K562 (cell line): ENCODE data around the gene CABP4. TPM values are rescaled to one million over a fixed set of nuclear protein-coding genes. Genes with fewer than 3 reads are reported as not detected.
A peak's percentile ranks its signal among the peaks of the same experiment; 100 is the strongest.

Source experiments
- ATF1 ChIP-seq, 2 experiments: fragments of 450-650 bp in 1 of 2; IDR thresholded peaks; 2 replicates each; pipeline ENCODE4 v1.6.1; 2016; ENCODE audit warnings: missing compliant biosample characterization in 1 of 2, missing genetic modification characterization in 1 of 2
- BHLHE40 ChIP-seq: IDR thresholded peaks from 2 replicates; pipeline ENCODE4 v1.6.1; 2011; ENCODE audit warnings: low read length, improper control_type of control experiment
- CBX2 ChIP-seq: fragments of 200-600 bp; sonication (generic); IDR thresholded peaks from one replicate; pipeline ENCODE4 v1.6.1; 2012; ENCODE audit warnings: mild to moderate bottlenecking, low read length, inconsistent platforms; ENCODE audit not compliant: insufficient read depth, poor library complexity, severe bottlenecking
- CSDE1 ChIP-seq, 2 experiments: fragments of 450-650 bp; IDR thresholded peaks; 2 replicates each; pipeline ENCODE4 v1.6.1; 2016; ENCODE audit warnings: mild to moderate bottlenecking in 1 of 2
- EP300 ChIP-seq: IDR thresholded peaks from 2 replicates; pipeline ENCODE4 v1.6.1; 2012; ENCODE audit warnings: low read length, improper control_type of control experiment
- FOXA3 ChIP-seq, 2 experiments: fragments of 450-650 bp in 1 of 2; sonication (generic) in 1 of 2; formaldehyde crosslinking; IDR thresholded peaks in 1 of 2; conservative IDR thresholded peaks in 1 of 2; 2 replicates each; pipeline versions ENCODE4 v1.4.0 to v1.8.0; 2020 to 2022; ENCODE audit warnings: mild to moderate bottlenecking in 2 of 2, missing genetic modification reagents in 1 of 2
- HDAC1 ChIP-seq, 2 experiments: fragments of 450-650 bp; IDR thresholded peaks; 2 replicates each; pipeline ENCODE4 v1.6.1; 2016 to 2017; ENCODE audit warnings: inconsistent platforms in 1 of 2, mild to moderate bottlenecking in 1 of 2, moderate library complexity in 1 of 2
- KDM2B ChIP-seq: fragments of 250-450 bp; sonication (Bioruptor Pico); IDR thresholded peaks from 2 replicates; pipeline ENCODE4 v1.8.0; 2021; ENCODE audit warnings: mild to moderate bottlenecking, moderate library complexity
- MYC ChIP-seq, 2 experiments: fragments of 250-450 bp in 1 of 2; sonication (Bioruptor Pico) in 1 of 2; IDR thresholded peaks; 2 replicates each; pipeline versions ENCODE4 v1.5.1 to v1.6.1; 2012 to 2021; ENCODE audit warnings: low read depth in 2 of 2, borderline replicate concordance in 1 of 2, improper control_type of control experiment in 1 of 2, low read length in 1 of 2, mild to moderate bottlenecking in 1 of 2, moderate library complexity in 1 of 2
- NFXL1 ChIP-seq: fragments of 450-650 bp; formaldehyde crosslinking; IDR thresholded peaks from 2 replicates; pipeline ENCODE4 v1.4.0; 2021; ENCODE audit warnings: mild to moderate bottlenecking
- PCBP1 ChIP-seq: fragments of 200-400 bp; formaldehyde crosslinking; IDR thresholded peaks from 2 replicates; pipeline ENCODE4 v1.6.1; 2018; ENCODE audit warnings: mild to moderate bottlenecking, low read depth, low read length; ENCODE audit not compliant: poor library complexity, severe bottlenecking
- PHF8 ChIP-seq: fragments of 200-600 bp; sonication (generic); IDR thresholded peaks from 2 replicates; pipeline ENCODE4 v1.6.1; 2012; ENCODE audit warnings: mixed run types, mild to moderate bottlenecking, inconsistent platforms, low read length, moderate library complexity, borderline replicate concordance
- PML ChIP-seq: IDR thresholded peaks from 2 replicates; pipeline ENCODE4 v1.6.1; 2012; ENCODE audit warnings: low read length, inconsistent platforms
- RBFOX2 ChIP-seq: fragments of 200-400 bp; formaldehyde crosslinking; IDR thresholded peaks from 2 replicates; pipeline ENCODE4 v1.6.1; 2017; ENCODE audit warnings: low read depth, mild to moderate bottlenecking, low read length, moderate library complexity
- SIN3B ChIP-seq: fragments of 450-650 bp; IDR thresholded peaks from 2 replicates; pipeline ENCODE4 v1.6.1; 2017; ENCODE audit warnings: low read depth, mild to moderate bottlenecking, moderate library complexity
- SMAD1 ChIP-seq: fragments of 150-350 bp; IDR thresholded peaks from 2 replicates; pipeline ENCODE4 v1.6.1; 2014; ENCODE audit warnings: low read length, low read depth; ENCODE audit not compliant: partially characterized antibody
- polyA plus RNA-seq, 8 experiments: library from polyadenylated mRNA; depleted of rRNA in 4 of 8; stranded (reverse) in 5 of 8; unstranded in 3 of 8; fragments of >200 nt; fragmentation: Nextera tagmentation in 2 of 8; fragmentation: Illumina TruSeq in 1 of 8; extraction: Ambion mirVana in 2 of 8; extraction: Trizol in 1 of 8; gene quantifications; 2 replicates each; pipeline versions ENCODE4 v1.2.1 to v1.2.3, GENCODE V29; 2011 to 2014; ENCODE audit warnings: inconsistent platforms in 1 of 8, missing spikeins in 1 of 8
- total RNA-seq, 7 experiments: library from RNA; depleted of rRNA in 6 of 7; stranded (reverse); fragments of >200 nt in 6 of 7; fragmentation: Illumina TruSeq in 2 of 7; extraction: Trizol in 2 of 7; gene quantifications; 2 replicates each; pipeline versions ENCODE4 v1.2.1 to v1.2.3, GENCODE V29; 2011 to 2021; ENCODE audit warnings: low replicate concordance in 1 of 7
- TF ChIP-seq, protein P1 (sequence below): sonication (generic); formaldehyde crosslinking; IDR thresholded peaks from 2 replicates; pipeline ENCODE4 v1.8.0; 2022; ENCODE audit warnings: mild to moderate bottlenecking, missing genetic modification reagents
- TF ChIP-seq, protein P2 (sequence below): conservative IDR thresholded peaks from 2 replicates; pipeline ENCODE4 v1.6.1; 2011; ENCODE audit warnings: low read depth, mild to moderate bottlenecking, low read length; ENCODE audit not compliant: control insufficient read depth
- TF ChIP-seq, protein P3 (sequence below): fragments of 250-450 bp; sonication (Bioruptor Pico); IDR thresholded peaks from 2 replicates; pipeline ENCODE4 v1.4.0; 2020; ENCODE audit warnings: mild to moderate bottlenecking

The CABP4 gene
- total and polyA plus RNA-seq, 9 of the 15 experiments (the other 6 are each of a cell fraction or from before 2014, with no cell fraction given) = 0.11 TPM; not detected in 8

DNA sequence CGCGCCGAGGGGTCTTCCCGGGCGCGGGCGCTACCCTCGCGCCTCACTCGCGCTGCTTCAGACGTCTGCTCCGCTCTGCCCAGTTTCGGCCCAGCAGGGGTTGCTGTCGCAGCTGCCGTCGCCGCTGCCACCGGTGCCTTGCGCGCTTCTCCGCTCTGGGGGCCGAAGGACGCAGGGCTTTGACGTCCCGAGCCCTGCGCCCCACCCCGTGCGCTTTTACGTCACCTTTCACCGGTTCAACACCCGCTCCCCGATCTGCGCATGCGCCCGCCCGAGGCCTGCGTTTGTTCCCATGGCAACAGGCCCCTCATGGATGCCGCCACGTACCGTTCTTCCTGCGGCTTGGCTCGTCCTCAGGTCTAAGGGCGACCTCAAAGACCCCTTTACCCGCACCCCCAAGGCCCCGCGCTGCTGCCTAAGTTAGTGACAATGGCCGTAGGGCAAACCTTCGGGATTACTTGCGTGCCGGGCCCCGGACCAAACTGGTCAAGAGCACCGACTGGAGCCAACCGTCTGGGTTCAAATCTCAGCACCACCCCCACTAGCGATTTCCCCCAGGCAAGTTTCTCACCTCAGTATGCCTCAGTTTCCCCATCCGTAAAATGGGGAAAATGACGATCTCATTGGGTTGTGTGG lies 53.5 kb downstream of the CABP4 start (continued):
- TF ChIP-seq PHF8 (peak; percentile 80; the same call in 1 of the 2 replicates), CSDE1 (IDR thresholded peaks at IDR 0.05) (peak in 1 of 2 experiments; percentile 96; a peak in 2 of 4 replicates), FOXA3 (CRISPR knock-in tag; conservative IDR thresholded peaks at IDR 0.05 in 1 of 2, IDR thresholded peaks at IDR 0.05 in 1 of 2) (peak in 1 of 2 experiments; percentile 80; a peak in 2 of 4 replicates), KDM2B (CRISPR knock-in tag) (0 out of 2 replicates have a peak, but pooled peaks have one; percentile 39), EP300 (0 out of 2 replicates have a peak, but pooled peaks have one; percentile 3), SMAD1 (peak; percentile 45), SIN3B (peak; percentile 97), MYC (IDR thresholded peaks at IDR 0.05; ENCODE audit: low read depth, low read length) (peak; percentile 68), MYC (CRISPR knock-in tag; IDR thresholded peaks at IDR 0.05; ENCODE audit: borderline replicate concordance, low read depth) (no peak), RBFOX2 (peak; percentile 70), CBX2 (no peak), PCBP1 (no peak), ATF1 (CRISPR knock-in tag; IDR thresholded peaks at IDR 0.05) (peak; percentile 88), ATF1 (tag; IDR thresholded peaks at IDR 0.05) (peak; percentile 99), BHLHE40 (0 out of 2 replicates have a peak, but pooled peaks have one; percentile 13), PML (0 out of 2 replicates have a peak, but pooled peaks have one; percentile 23), NFXL1 (CRISPR knock-in tag) (no peak), HDAC1 (IDR thresholded peaks at IDR 0.05) (peak in 1 of 2 experiments; percentile 95; a peak in 2 of 4 replicates)
- TF ChIP-seq, protein P1, sequence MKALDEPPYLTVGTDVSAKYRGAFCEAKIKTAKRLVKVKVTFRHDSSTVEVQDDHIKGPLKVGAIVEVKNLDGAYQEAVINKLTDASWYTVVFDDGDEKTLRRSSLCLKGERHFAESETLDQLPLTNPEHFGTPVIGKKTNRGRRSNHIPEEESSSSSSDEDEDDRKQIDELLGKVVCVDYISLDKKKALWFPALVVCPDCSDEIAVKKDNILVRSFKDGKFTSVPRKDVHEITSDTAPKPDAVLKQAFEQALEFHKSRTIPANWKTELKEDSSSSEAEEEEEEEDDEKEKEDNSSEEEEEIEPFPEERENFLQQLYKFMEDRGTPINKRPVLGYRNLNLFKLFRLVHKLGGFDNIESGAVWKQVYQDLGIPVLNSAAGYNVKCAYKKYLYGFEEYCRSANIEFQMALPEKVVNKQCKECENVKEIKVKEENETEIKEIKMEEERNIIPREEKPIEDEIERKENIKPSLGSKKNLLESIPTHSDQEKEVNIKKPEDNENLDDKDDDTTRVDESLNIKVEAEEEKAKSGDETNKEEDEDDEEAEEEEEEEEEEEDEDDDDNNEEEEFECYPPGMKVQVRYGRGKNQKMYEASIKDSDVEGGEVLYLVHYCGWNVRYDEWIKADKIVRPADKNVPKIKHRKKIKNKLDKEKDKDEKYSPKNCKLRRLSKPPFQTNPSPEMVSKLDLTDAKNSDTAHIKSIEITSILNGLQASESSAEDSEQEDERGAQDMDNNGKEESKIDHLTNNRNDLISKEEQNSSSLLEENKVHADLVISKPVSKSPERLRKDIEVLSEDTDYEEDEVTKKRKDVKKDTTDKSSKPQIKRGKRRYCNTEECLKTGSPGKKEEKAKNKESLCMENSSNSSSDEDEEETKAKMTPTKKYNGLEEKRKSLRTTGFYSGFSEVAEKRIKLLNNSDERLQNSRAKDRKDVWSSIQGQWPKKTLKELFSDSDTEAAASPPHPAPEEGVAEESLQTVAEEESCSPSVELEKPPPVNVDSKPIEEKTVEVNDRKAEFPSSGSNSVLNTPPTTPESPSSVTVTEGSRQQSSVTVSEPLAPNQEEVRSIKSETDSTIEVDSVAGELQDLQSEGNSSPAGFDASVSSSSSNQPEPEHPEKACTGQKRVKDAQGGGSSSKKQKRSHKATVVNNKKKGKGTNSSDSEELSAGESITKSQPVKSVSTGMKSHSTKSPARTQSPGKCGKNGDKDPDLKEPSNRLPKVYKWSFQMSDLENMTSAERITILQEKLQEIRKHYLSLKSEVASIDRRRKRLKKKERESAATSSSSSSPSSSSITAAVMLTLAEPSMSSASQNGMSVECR (CRISPR knock-in tag) = peak; percentile 60
- TF ChIP-seq, protein P2, sequence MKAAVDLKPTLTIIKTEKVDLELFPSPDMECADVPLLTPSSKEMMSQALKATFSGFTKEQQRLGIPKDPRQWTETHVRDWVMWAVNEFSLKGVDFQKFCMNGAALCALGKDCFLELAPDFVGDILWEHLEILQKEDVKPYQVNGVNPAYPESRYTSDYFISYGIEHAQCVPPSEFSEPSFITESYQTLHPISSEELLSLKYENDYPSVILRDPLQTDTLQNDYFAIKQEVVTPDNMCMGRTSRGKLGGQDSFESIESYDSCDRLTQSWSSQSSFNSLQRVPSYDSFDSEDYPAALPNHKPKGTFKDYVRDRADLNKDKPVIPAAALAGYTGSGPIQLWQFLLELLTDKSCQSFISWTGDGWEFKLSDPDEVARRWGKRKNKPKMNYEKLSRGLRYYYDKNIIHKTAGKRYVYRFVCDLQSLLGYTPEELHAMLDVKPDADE = peak; percentile 60; the same call in 1 of the 2 replicates
- TF ChIP-seq, protein P3, sequence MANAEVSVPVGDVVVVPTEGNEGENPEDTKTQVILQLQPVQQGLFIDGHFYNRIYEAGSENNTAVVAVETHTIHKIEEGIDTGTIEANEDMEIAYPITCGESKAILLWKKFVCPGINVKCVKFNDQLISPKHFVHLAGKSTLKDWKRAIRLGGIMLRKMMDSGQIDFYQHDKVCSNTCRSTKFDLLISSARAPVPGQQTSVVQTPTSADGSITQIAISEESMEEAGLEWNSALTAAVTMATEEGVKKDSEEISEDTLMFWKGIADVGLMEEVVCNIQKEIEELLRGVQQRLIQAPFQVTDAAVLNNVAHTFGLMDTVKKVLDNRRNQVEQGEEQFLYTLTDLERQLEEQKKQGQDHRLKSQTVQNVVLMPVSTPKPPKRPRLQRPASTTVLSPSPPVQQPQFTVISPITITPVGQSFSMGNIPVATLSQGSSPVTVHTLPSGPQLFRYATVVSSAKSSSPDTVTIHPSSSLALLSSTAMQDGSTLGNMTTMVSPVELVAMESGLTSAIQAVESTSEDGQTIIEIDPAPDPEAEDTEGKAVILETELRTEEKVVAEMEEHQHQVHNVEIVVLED (CRISPR knock-in tag) = peak; percentile 86
